ENCODE data around the gene ATP8B3.
"Not testable (repeated sequence)": the region's sequence is repeated elsewhere in the genome, so short reads cannot be mapped to it uniquely, and the experiment has no call there.

Gene ATP8B3

GRCh38 chr19:1774989-1775772 lies 36.9 kb downstream of the ATP8B3 start:
- H3K4me3 ChIP-seq (ENCODE audit: low read depth, low read length) = peak overlapping the region; percentile 8

DNA sequence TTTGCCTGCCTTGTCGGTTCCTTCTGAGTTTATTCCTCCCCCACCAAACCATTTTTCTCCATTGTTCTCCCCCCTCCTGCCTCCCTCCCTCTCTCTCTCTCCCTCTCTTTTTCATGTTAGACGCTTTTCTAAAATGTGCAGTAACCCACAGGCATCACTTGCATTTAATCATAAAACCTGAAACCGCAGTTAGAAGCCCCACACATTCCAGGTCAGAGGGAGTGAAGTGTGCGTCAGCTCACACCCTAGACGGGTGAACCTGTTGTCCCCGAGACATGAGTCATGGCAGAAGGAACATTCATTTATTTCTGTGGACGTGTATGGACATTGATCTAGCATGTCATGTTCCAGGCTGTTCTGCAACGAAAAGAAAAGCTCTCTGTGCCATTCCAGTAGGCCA lies 38.9 kb downstream of the ATP8B3 start:
- no peak overlapping the region for H3K4me3 ChIP-seq (ENCODE audit: low read depth, low read length)

DNA sequence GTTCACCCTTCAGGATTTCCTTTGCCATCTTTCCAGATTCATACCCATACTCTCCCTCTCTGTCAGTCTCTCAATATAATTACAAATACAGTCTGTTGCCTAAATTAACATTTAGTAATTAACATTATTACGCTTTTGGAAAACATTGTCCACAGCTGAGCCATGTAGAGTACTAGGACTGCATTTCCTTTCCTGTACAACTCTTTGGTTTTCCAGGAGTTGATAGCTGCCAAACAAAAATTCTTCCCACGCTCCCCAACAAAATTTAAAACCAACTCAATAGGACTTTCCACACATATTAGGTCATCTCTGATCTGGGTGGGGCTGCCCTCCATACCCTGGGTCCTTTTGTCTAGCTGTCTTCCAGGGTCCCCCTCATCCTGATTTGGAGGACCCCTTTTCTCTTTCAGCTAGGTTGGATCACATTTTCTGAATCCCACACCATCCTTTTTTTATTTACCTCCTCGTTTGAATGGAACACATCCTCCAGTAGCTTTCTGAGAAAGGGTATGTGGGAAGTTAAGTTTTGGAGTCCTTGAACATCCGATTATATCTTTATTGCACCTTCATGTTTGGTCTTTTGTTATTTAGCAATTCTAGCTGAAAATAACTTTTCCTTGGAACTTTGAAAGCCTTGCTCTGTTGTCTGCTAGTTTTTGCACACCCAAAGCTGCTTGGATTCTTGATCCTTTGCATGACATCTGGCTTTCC lies 41.1 kb downstream of the ATP8B3 start:
- no peak overlapping the region for H3K4me3 ChIP-seq (ENCODE audit: low read depth, low read length)

DNA sequence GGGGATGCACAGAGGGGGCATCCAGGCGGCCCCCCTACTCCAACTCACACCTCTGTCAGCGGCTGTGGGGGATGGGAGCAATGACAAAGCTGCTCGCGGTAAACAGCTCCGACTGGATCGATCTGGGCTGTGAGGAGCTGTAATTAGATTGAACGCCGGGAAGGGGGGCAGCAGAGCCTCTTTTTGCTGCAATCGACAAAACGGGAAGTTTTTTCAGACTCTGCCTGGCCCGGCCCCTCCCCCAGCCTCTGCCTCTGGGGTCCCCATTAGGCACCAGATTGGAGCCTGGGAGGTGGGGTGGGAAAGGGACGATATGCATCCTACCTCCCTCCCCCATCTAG lies 42.5 kb downstream of the ATP8B3 start:
- H3K4me3 ChIP-seq (ENCODE audit: low read depth, low read length) = no peak overlapping the region

- no peak overlapping the region for H3K4me3 ChIP-seq (ENCODE audit: low read depth, low read length)
Measured at GRCh38 chr19:1768918-1769644, 43.0 kb downstream of the ATP8B3 start.

GRCh38 chr19:1768248-1768647 lies 43.8 kb downstream of the ATP8B3 start:
- no peak overlapping the region for H3K4me3 ChIP-seq (ENCODE audit: low read depth, low read length)

- H3K4me3 ChIP-seq (ENCODE audit: low read depth, low read length) = no peak overlapping the region
Measured at GRCh38 chr19:1767464-1767933, 44.6 kb downstream of the ATP8B3 start.

- H3K4me3 ChIP-seq (ENCODE audit: low read depth, low read length) = no peak overlapping the region
Measured at GRCh38 chr19:1766800-1767352, 45.2 kb downstream of the ATP8B3 start.

- no peak overlapping the region for H3K4me3 ChIP-seq (ENCODE audit: low read depth, low read length)
Measured at GRCh38 chr19:1765904-1766799, 45.9 kb downstream of the ATP8B3 start.

- H3K4me3 ChIP-seq (ENCODE audit: low read depth, low read length) = no peak overlapping the region
Measured at GRCh38 chr19:1765232-1765903, 46.7 kb downstream of the ATP8B3 start.

DNA sequence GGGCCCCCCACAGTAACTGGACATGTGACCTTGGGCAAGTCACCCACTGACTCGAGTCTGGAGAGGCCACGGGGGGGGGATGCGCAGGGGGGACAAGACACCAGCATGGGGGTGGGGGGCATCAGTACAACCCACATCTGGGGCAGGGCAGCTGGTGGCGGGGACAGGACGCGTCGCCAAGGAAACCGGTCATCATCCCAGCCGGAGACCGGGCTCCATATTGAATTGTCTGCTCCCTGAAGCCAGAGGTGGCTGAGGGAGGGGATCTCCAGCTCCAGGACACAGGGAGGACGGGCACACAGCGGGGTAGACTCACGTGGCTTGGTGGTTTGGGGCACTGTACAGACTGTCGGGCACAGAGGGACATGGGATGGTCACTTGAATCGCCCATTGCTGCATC lies 47.3 kb downstream of the ATP8B3 start:
- H3K4me3 ChIP-seq (ENCODE audit: low read depth, low read length) = no peak overlapping the region

DNA sequence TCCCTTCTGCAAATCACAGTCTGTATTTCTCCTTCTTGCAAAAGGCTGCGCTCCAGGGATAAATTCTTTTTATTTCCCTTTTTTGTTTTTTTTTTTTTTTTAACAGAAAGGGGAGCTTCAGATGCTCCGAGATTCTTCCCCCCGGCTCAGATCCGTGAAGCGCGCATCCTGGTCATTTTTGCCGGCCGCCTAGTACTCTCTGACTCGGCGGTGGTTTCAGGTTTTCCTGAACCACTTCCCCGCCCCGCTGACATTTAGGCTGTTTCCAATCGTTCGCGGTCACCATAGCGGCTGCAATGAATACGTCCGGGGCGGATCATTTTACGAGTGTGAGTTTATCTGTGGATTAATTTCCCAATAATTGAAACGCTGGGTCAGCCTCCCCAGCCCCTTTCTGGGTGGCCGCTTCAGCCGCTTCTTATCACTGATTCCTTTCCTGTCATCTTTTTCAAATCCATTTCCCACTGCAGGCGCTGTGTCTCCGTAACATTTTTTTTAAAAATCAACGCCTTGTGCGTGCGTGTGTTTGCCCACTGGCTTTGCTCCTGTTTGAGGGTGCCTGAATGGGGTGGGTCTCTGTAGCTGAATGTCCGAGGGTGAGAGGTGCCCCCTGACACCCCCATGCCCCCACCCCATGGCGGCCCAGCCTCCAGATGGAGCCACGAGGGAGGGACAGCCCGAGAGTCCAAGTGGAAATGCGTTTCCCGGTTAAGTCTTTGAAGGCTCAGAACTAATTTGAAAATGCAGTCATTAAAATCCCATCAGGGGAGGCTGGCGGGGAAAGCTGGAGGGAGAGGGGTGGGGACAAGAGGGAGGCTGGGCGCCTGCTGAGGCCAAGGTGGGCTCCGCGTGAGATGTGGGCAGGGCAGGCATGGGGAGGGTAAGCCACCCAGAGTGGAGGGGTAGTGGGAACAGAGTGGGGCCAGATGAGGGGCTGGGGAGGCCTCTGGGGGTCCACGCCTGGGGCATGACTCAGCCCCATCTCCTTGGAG lies 48.1 kb downstream of the ATP8B3 start:
- H3K4me3 ChIP-seq (ENCODE audit: low read depth, low read length) = no peak overlapping the region

GRCh38 chr19:1762243-1763117 lies 49.6 kb downstream of the ATP8B3 start:
- no peak overlapping the region for H3K4me3 ChIP-seq (ENCODE audit: low read depth, low read length)

GRCh38 chr19:1761528-1762242 lies 50.4 kb downstream of the ATP8B3 start:
- H3K4me3 ChIP-seq (ENCODE audit: low read depth, low read length) = no peak overlapping the region

GRCh38 chr19:1760786-1761527 lies 51.1 kb downstream of the ATP8B3 start:
- H3K4me3 ChIP-seq (ENCODE audit: low read depth, low read length) = not testable (repeated sequence)

DNA sequence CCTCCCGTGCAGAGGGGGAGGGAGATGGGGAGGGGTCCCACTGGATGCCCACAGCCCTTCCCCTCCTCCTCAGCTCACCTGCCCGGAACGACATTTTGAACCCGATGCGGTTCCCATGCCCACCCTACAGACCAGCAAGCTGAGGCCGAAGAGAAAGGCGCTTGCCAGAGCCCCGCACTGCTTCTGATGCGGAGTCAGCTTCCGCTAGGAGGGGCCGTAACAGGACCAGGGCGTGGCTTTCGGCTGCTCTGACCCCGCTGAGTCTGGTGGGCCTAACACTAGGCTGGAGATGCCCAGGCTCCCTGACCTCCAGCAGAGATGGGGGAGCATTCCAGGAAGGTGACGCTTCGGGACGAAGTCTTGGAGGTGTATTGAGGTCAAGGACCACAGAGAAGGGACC lies 52.1 kb downstream of the ATP8B3 start:
- H3K4me3 ChIP-seq (ENCODE audit: low read depth, low read length) = no peak overlapping the region

Data from iPS-11a (cell line).